ENCODE data around the gene LYPLA2. TPM values are rescaled to one million over a fixed set of nuclear protein-coding genes. Genes with fewer than 3 reads are reported as not detected.

Gene LYPLA2
- total RNA-seq, 3 donors from 2014 or later (not counting 1 experiment from before 2014, with no cell fraction given), result 70.6 to 84.5 (median 73.3) TPM

- no peak overlapping the region for H3K4me3 Mint-ChIP-seq
- H3K36me3 ChIP-seq (ENCODE audit: control insufficient read depth, insufficient read depth, low read length), result peaks cover 10% of the 10 kb centered on the region
- no peaks in the 10 kb centered on the region for H3K27me3 ChIP-seq (ENCODE audit: control insufficient read depth, insufficient read depth, low read length)
- H3K9me3 Mint-ChIP-seq, result no peaks in the 10 kb centered on the region
- intact Hi-C loops (cut with micrococcal nuclease), result no loop called here
- 37% methylated on average over 3 of the region's 3 CpGs for WGBS (ENCODE audit: insufficient coverage)
- no peaks in the 10 kb centered on the region for H3K27me3 Mint-ChIP-seq (ENCODE audit: low read depth in 2 of 2)
- H3K4me1 Mint-ChIP-seq, result peaks cover 0 to 22% of the 10 kb centered on the region in 2 donors
- H3K4me1 ChIP-seq (ENCODE audit: control insufficient read depth, insufficient read depth, low read length), result peaks cover 16% of the 10 kb centered on the region
- no peak overlapping the region for H3K27ac Mint-ChIP-seq
- H3K9me3 ChIP-seq (ENCODE audit: control insufficient read depth, insufficient read depth, low read length), result no peaks in the 10 kb centered on the region
- DNase-seq, result no peak
- no peak for ATAC-seq
- H3K4me3 ChIP-seq (ENCODE audit: low read length), result no peak overlapping the region
- H3K36me3 Mint-ChIP-seq, result no peaks in the 10 kb centered on the region
- H3K27ac ChIP-seq (ENCODE audit: low read length), result no peak overlapping the region
- TF ChIP-seq CTCF (IDR thresholded peaks at IDR 0.05), result no peak
Measured at GRCh38 chr1:23807453-23807852, 16.5 kb downstream of the LYPLA2 start.

- DNase-seq (peak; percentile 72 to 89), ATAC-seq (peak; percentile 93 to 98 (median 98))
- Mint-ChIP-seq H3K27ac (peak overlapping the region; percentile 18 to 32), H3K36me3 (no peaks in the 10 kb centered on the region), H3K9me3 (no peaks in the 10 kb centered on the region), H3K4me1 (peaks cover 0 to 22% of the 10 kb centered on the region in 2 donors), H3K27me3 (ENCODE audit: low read depth in 2 of 2) (no peaks in the 10 kb centered on the region), H3K4me3 (no peak overlapping the region)
- Histone ChIP-seq H3K9me3 (ENCODE audit: control insufficient read depth, insufficient read depth, low read length) (no peaks in the 10 kb centered on the region), H3K4me1 (ENCODE audit: control insufficient read depth, insufficient read depth, low read length) (peaks cover 16% of the 10 kb centered on the region), H3K27ac (ENCODE audit: low read length) (peak overlapping the region; percentile 16), H3K4me3 (ENCODE audit: low read length) (no peak overlapping the region), H3K36me3 (ENCODE audit: control insufficient read depth, insufficient read depth, low read length) (peaks cover 19% of the 10 kb centered on the region), H3K27me3 (ENCODE audit: control insufficient read depth, insufficient read depth, low read length) (no peaks in the 10 kb centered on the region)
- intact Hi-C loops (cut with micrococcal nuclease), result loop anchor here (1.0 kb wide), 2 partner anchors 59 to 108 kb away; partner anchors contain the start of gene FUCA1
- 16% methylated on average over 6 of the region's 6 CpGs for WGBS (ENCODE audit: insufficient coverage)
- TF ChIP-seq CTCF (IDR thresholded peaks at IDR 0.05), result peak; percentile 73
Measured at GRCh38 chr1:23809751-23810171, 18.8 kb downstream of the LYPLA2 start.

GRCh38 chr1:23810818-23811540 is 20.0 kb downstream of the LYPLA2 start:
- Mint-ChIP-seq H3K27me3 (ENCODE audit: low read depth in 2 of 2) (no peaks in the 10 kb centered on the region), H3K36me3 (no peaks in the 10 kb centered on the region), H3K4me1 (peaks cover 0 to 18% of the 10 kb centered on the region in 2 donors), H3K9me3 (no peaks in the 10 kb centered on the region), H3K4me3 (no peak overlapping the region), H3K27ac (peak overlapping the region in 1 of 2 donors; percentile 32)
- TF ChIP-seq CTCF (IDR thresholded peaks at IDR 0.05), result peak; percentile 61
- WGBS (ENCODE audit: insufficient coverage), result 60% methylated on average over 3 of the region's 3 CpGs
- H3K27ac ChIP-seq (ENCODE audit: low read length), result no peak overlapping the region
- peaks cover 26% of the 10 kb centered on the region for H3K36me3 ChIP-seq (ENCODE audit: control insufficient read depth, insufficient read depth, low read length)
- H3K4me3 ChIP-seq (ENCODE audit: low read length), result no peak overlapping the region
- ATAC-seq, result peak; percentile 56 to 80 (median 57)
- intact Hi-C loops (cut with micrococcal nuclease), result no loop called here
- H3K4me1 ChIP-seq (ENCODE audit: control insufficient read depth, insufficient read depth, low read length), result peaks cover 16% of the 10 kb centered on the region
- peak in 1 of 2 donors; percentile 80 for DNase-seq
- H3K27me3 ChIP-seq (ENCODE audit: control insufficient read depth, insufficient read depth, low read length), result no peaks in the 10 kb centered on the region
- H3K9me3 ChIP-seq (ENCODE audit: control insufficient read depth, insufficient read depth, low read length), result no peaks in the 10 kb centered on the region
